Stomach (tissue), 4 donors: Measurements from ENCODE around the gene GMEB2.

Source experiments
- POLR2A ChIP-seq, 4 donors: fragments of 450-650 bp; IDR thresholded peaks; one replicate each; pipeline ENCODE4 v1.6.1; 2016; ENCODE audit warnings: antibody characterized with exemption in 4 of 4, control low read depth in 2 of 4, mild to moderate bottlenecking in 1 of 4, moderate library complexity in 1 of 4
- POLR2AphosphoS5 ChIP-seq, 3 donors: sonication (generic); formaldehyde crosslinking; IDR thresholded peaks; one replicate each; pipeline ENCODE4 v1.6.1; 2016; ENCODE audit warnings: antibody characterized with exemption in 3 of 3
- TF ChIP-seq, protein P1 (sequence below), 7 experiments: fragments of 450-650 bp in 4 of 7; fragments of 200-600 bp in 3 of 7; sonication (generic) in 3 of 7; IDR thresholded peaks; one replicate each; pipeline ENCODE4 v1.5.1; 2016 to 2019; ENCODE audit warnings: antibody characterized with exemption in 7 of 7, control low read depth in 2 of 7, mild to moderate bottlenecking in 1 of 7

- TF ChIP-seq, protein P1, sequence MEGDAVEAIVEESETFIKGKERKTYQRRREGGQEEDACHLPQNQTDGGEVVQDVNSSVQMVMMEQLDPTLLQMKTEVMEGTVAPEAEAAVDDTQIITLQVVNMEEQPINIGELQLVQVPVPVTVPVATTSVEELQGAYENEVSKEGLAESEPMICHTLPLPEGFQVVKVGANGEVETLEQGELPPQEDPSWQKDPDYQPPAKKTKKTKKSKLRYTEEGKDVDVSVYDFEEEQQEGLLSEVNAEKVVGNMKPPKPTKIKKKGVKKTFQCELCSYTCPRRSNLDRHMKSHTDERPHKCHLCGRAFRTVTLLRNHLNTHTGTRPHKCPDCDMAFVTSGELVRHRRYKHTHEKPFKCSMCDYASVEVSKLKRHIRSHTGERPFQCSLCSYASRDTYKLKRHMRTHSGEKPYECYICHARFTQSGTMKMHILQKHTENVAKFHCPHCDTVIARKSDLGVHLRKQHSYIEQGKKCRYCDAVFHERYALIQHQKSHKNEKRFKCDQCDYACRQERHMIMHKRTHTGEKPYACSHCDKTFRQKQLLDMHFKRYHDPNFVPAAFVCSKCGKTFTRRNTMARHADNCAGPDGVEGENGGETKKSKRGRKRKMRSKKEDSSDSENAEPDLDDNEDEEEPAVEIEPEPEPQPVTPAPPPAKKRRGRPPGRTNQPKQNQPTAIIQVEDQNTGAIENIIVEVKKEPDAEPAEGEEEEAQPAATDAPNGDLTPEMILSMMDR (IDR thresholded peaks at IDR 0.05), result no peak
- TF ChIP-seq POLR2A (IDR thresholded peaks at IDR 0.05) (no peak), POLR2AphosphoS5 (IDR thresholded peaks at IDR 0.05) (no peak)
Measured at GRCh38 chr20:63579017-63579694, 47.7 kb downstream of the GMEB2 start.
